GM18861 (cell line): ENCODE data around the gene CLPTM1.
"Not testable (repeated sequence)": the region's sequence is repeated elsewhere in the genome, so short reads cannot be mapped to it uniquely, and the experiment has no call there.

ENCODE experiments used
- ATAC-seq: cut with Tn5 transposase; IDR thresholded peaks from one replicate; pipeline ENCODE4 v1.9.1; 2021; ENCODE audit not compliant: unreplicated experiment

The CLPTM1 gene

GRCh38 chr19:44942067-44942571 is 13.1 kb upstream of the CLPTM1 start, which contains the start of gene APOC4:
TSS of gene APOC4 (plus strand) at chr19:44942237. CDS start at chr19:44942278, 41 bp downstream.
- no peak for ATAC-seq

DNA sequence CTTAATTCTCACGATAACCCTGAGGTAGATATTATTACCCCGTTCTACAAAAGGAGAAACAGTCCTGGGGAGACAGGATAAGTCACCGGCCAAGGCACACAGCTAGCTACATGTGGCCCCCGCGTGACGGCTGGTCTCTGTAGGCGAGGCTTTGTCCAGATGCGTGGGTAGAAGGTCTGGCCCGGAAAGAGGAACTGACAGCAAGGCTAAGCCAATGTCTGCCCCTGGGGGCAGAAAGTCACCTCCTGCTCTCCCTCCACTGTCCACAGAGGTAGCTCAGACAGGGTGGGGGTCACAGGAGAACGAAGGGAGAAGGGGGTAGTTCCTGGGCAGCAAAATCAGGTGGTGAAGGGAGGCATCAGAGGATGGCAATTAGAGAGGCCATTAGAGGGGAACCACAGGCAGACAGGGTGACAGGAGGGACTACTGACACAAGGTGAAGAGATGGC is 11.4 kb upstream of the CLPTM1 start:
- ATAC-seq, result peak; percentile 54

GRCh38 chr19:44947041-44947581 is 8.1 kb upstream of the CLPTM1 start:
- ATAC-seq, result no peak

- no peak for ATAC-seq
These were observed 6.9 kb upstream of the CLPTM1 start for GRCh38 chr19:44948237-44948636.

DNA sequence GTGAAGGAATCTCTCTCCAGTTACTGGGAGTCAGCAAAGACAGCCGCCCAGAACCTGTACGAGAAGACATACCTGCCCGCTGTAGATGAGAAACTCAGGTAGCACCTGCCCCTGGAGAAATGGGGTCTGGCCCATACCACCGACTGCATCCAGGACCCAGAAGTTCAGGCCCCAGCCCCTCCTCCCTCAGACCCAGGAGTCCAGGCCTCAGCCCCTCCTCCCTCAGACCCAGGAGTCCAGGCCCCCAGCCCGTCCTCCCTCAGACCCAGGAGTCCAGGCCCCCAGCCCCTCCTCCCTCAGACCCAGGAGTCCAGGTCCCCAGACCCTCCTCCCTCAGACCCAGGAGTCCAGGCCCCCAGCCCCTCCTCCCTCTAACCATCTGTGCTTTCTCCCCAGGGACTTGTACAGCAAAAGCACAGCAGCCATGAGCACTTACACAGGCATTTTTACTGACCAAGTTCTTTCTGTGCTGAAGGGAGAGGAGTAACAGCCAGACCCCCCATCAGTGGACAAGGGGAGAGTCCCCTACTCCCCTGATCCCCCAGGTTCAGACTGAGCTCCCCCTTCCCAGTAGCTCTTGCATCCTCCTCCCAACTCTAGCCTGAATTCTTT is 6.3 kb upstream of the CLPTM1 start:
- no peak for ATAC-seq

GRCh38 chr19:44949550-44949949 is 5.6 kb upstream of the CLPTM1 start:
- no peak for ATAC-seq

DNA sequence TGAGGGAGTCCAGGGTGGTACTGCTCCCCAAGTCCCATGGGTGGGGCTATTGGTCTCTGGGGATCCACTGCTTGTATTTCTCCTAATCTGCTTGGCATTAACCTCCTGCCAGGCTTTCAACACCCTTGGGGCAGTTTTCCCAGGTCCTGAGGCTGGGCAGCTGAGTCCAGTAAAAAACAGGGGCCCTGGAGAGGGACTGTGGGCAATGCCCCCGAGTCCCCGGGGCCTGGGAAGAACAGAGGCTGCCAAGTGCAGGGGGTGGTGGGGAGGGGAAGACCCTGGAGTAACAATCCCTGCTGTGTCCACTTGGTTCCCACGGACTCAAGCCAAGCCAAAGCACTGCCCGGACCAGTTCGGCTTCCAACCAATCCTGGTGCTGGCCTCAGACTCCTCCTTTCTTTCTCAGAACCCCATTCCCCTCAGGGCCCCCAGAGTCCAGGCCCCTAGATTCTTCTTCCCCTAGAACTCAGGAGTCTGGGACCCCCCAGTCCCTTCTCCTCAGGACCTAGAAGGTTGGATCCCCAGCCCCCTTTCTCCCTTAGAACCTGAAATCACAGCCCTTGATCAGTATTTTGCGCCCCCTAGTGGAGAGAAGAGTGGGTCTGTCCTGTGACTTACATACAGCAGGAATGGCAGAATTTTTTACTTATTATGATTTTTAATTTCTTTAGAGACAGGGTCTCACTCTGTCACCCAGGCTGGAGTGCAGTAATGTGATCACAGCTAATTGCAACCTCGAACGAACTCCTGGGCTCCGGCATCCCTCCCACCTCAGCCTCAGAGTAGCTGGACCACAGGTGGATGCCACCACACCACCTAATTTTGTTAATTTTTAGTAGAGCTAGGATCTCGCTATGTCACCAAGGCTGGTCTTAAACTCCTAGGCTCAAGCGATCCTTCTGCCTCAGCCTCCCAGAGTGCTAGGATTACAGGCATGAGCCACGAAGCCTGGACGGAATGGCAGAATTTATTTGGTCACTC is 3.7 kb upstream of the CLPTM1 start:
- no peak for ATAC-seq

DNA sequence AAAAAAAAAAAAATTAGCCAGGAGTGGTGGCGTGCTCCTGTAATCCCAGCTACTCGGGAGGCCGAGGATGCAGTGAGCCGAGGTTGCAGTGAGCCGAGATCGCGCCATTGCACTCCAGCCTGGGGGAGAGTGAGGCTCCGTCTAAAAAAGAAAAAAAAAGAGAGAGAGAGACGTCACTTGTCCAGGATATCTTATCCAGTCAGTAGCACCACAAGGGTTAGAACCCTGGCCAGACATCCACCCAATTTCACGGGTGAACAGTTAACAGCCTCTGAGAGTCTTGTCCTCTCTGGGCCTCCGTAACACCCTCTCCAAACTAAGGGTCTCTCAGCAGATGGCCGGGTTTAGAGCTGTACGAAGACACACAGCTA is 917 bp upstream of the CLPTM1 start:
- ATAC-seq, result peak; percentile 6

DNA sequence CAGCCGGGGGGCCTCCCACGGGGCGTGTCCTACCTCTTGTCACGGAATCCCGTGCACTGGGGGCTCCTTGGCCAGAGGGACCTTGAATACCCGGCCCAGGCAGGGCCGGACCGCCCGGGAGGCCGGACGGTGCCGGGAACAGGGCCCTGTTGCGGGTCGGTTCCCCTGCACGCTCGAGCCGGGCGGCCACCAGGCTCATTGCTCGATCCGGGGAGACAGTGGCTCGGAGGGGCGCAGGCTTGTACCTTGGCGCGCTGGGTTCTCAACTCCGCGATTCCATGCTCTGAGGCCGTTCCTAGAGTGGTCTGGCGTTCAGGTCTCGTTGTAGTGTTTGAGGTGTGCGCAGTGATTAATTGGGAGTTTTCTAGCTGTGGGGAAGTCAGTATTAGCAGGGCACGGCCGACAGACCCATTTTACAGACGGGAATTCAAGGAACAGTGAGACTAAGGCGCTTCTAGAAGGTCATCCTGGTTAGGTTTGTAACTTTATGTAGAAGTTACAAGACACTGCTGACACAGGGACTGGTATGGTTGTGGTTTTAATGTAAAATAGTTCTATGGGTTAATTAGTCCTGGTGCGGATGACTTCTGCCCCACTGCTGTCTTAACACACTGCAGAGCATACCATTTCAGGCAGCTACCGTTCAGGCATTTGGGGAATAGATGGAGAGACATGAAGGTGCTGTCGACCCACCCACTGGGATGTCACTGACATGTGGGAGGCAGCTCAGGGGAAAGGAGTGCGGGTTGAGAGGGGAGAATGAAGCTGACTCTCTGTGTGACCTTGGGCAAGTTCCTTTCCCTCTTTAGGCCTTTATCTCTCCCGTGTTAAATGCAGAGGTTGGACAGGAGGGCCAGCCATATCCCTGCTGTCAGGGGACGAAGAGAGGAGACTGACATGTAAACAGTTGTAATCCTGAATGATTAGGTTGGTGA is 592 bp downstream of the CLPTM1 start:
- no peak for ATAC-seq

DNA sequence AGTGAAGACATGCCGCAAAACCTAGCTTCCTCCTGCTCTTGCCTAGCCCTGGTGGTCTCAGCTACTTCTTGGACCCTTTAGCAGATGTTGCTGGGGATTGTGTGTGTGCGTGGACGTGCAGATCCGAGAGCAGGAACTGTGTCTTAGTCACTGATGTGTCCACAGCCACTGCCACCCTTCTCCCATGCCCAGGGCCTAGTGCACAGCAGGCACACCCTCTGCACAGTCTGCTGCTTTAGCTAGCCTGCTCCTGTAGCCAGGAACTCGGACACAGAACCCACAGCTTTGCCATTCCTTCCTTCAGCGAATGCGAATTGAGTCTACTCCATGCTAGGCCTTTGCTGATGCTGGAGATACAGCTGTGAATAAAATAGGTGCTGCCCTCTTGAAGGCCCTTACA is 2.3 kb downstream of the CLPTM1 start:
- ATAC-seq, result no peak

DNA sequence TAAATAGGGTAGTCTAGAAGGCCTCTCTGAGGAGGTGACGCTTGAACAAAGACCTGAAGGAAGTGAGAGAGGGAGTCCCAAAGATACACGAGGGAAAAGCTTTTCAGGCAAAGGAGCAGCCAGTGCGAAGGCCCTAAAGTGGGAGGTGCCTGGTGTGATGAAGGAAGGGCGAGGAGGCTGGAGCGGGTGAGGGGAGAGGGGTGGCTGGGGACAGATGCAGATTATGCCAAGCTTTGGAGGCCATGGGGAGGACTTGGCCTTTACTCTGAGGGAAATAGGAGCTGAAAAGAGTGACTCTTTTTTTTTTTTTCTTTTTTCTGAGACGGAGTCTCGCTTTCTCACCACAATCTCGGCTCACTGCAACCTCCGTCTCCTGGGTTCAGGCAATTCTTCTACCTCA is 2.9 kb downstream of the CLPTM1 start:
- ATAC-seq, result no peak

DNA sequence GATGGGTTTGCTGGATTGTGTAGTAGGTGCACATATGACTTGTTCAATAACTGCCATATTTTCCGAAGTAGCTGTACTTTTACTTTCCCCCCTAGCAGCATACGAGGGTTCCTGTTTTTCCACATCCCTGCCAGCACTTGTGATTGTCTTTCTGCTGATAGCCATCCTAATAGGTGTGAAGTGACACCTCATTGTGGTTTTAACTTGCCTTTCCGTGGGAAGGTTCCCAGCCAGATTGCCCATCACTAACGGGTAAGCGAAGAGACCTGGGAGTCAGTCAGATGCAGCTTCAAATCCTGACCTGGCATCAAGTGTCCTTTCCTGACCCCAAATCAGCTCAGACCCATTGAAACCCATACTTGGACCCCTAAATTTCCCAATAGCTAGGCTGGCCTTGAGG is 4.5 kb downstream of the CLPTM1 start:
- no peak for ATAC-seq

- no peak for ATAC-seq
These were observed 5.9 kb downstream of the CLPTM1 start for GRCh38 chr19:44960906-44961728.

GRCh38 chr19:44961821-44962220 is 6.6 kb downstream of the CLPTM1 start:
- ATAC-seq, result no peak

DNA sequence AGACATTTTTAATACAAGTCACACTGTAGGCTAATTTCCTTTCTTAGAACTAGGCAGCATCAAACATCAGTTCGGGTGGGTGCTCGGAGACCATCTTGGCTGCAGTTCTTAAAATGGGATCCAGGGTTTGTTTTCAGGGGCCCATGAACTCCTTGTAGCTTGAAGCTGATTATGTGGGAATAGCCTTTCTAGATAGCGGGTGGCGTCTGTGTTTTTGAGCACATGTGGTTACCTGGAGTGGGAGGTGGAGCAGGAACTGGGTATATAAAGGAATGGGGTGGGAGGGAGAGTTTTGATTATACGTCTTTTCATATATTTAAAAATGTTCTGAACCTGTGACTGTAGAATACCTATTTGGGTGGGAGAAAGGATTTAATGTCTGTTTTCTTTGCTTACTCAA is 12.9 kb downstream of the CLPTM1 start:
- no peak for ATAC-seq

GRCh38 chr19:44968670-44969069 is 13.5 kb downstream of the CLPTM1 start:
- no peak for ATAC-seq

DNA sequence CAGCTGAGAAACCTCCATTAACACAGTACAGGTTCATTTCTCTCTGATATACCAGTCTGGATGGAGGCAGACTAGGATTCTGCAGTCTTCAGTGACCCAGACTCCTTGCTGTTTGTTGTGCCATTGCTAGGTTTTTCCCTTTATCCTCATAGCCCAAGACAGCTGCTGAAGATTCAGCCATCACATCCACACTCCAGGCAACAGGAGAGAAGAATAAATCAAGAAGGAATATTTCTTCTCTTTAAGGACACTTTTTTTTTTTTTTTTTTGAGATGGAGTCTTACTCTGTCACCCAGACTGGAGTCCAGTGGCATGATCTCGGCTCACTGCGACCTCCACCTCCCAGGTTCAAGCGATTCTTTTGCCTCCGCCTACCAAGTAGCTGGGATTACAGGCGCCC is 14.3 kb downstream of the CLPTM1 start:
- ATAC-seq, result no peak

- ATAC-seq, result not testable (repeated sequence)
These were observed 16.3 kb downstream of the CLPTM1 start for GRCh38 chr19:44971451-44971850.

GRCh38 chr19:44972802-44973201 is 17.6 kb downstream of the CLPTM1 start:
- no peak for ATAC-seq
